ENCODE data around the gene DCDC2C. TPM values are rescaled to one million over a fixed set of nuclear protein-coding genes. Genes with fewer than 3 reads are reported as not detected.

DCDC2C gene
- total and polyA plus RNA-seq, 2 donors (not counting 3 experiments of a cell fraction or from before 2014, with no cell fraction given): not detected

GRCh38 chr2:3681625-3682024, 21.8 kb upstream of the DCDC2C start:
- Histone ChIP-seq H3K4me3 (replicated peaks in 1 of 3; ENCODE audit: insufficient read depth in 1 of 3, low read depth in 1 of 3, low read length in 3 of 3) (no peak overlapping the region), H3K4me1 (ENCODE audit: control insufficient read depth, extremely low read depth, insufficient read depth, low read length) (no peaks in the 10 kb centered on the region), H3K36me3 (ENCODE audit: control insufficient read depth in 2 of 2, extremely low read depth in 1 of 2, insufficient read depth in 2 of 2, low read length in 2 of 2) (no peaks in the 10 kb centered on the region), H3K27ac (ENCODE audit: insufficient read depth, low read depth, low read length) (no peak overlapping the region), H4K20me1 (replicated peaks; ENCODE audit: control insufficient read depth, extremely low read depth, insufficient read depth, low read length) (no peaks in the 10 kb centered on the region), H3K9ac (replicated peaks; ENCODE audit: extremely low read depth, insufficient read depth, low read length) (no peak overlapping the region), H3K4me2 (ENCODE audit: insufficient read depth, low read length) (no peak overlapping the region), H2AFZ (ENCODE audit: low read depth, low read length) (no peak overlapping the region), H3K9me3 (replicated peaks; ENCODE audit: control insufficient read depth, insufficient read depth, low read length) (no peaks in the 10 kb centered on the region), H3K27me3 (ENCODE audit: control insufficient read depth in 2 of 2, insufficient read depth in 2 of 2, low read length in 2 of 2) (no peaks in the 10 kb centered on the region), H3K79me2 (ENCODE audit: control insufficient read depth, insufficient read depth, low read length) (no peaks in the 10 kb centered on the region), H3K9me1 (replicated peaks; ENCODE audit: control insufficient read depth, extremely low read depth, insufficient read depth, low read length) (no peaks in the 10 kb centered on the region)
- FAIRE-seq: no peak
- dilution Hi-C loops (cut with MboI; ENCODE audit: extremely low pct_ligation_motif_present, low sequenced_read_pairs) (no loop called here), intact Hi-C loops (cut with micrococcal nuclease) (no loop called here)
- POLR2A ChIA-PET: no interaction called here
- TF ChIP-seq MYC (IDR thresholded peaks at IDR 0.05; ENCODE audit: low read depth, low read length) (no peak), FOS (IDR thresholded peaks at IDR 0.05; ENCODE audit: borderline replicate concordance, insufficient read depth, low read length) (no peak), POLR2A (IDR thresholded peaks at IDR 0.05; ENCODE audit: low read depth, low read length) (no peak), JUN (IDR thresholded peaks at IDR 0.05; ENCODE audit: borderline replicate concordance, insufficient read depth, insufficient read length, low read depth) (no peak), EZH2 (IDR thresholded peaks at IDR 0.05; ENCODE audit: borderline replicate concordance, low read depth, low read length, severe bottlenecking) (no peak), CTCF (IDR thresholded peaks at IDR 0.05; ENCODE audit: extremely low read depth in 1 of 2, insufficient read depth in 1 of 2, low read depth in 1 of 2, low read length in 2 of 2) (no peak), MAX (IDR thresholded peaks at IDR 0.05; ENCODE audit: insufficient read depth, insufficient read length) (no peak), GATA2 (IDR thresholded peaks at IDR 0.05; ENCODE audit: insufficient read depth, insufficient read length, low read depth, low read length) (no peak), POLR2AphosphoS5 (IDR thresholded peaks at IDR 0.05; ENCODE audit: insufficient read depth, low read depth, low read length) (no peak)
- BruUV-seq (replicated peaks): no TSS peak
- DNase-seq (ENCODE audit: low read depth, low spot score): no peak
- CTCF ChIA-PET: no interaction called here
